Activated CD8-positive, alpha-beta T cell treated with anti-CD3 and anti-CD28 coated beads for 36 hours (primary cell): Measurements from ENCODE around the gene APPBP2. TPM values are rescaled to one million over a fixed set of nuclear protein-coding genes. Genes with fewer than 3 reads are reported as not detected.

Experiments used
- ATAC-seq: fragments of 200-7000 bp; cut with Tn5 transposase; one replicate; pipeline ENCODE4 v1.10.0; 2021; ENCODE audit warnings: mild to moderate bottlenecking, moderate library complexity
- CTCF ChIA-PET: fragments of 350-600 bp; sonication (Branson Sonifier 250); formaldehyde crosslinking; loops from one replicate; lab custom pipeline; 2021; ENCODE audit warnings: antibody characterized with exemption; lab: Charles Lee
- POLR2A ChIA-PET: fragments of 350-600 bp; sonication (Branson Sonifier 250); formaldehyde crosslinking; loops from one replicate; lab custom pipeline; 2021; ENCODE audit warnings: antibody characterized with exemption; lab: Charles Lee
- DNase-seq: peaks from one replicate; pipeline ENCODE4 v3.0.0-alpha.2; 2020
- H3K27ac Mint-ChIP-seq: one replicate; pipeline ENCODE4 v1.8.0; 2021; ENCODE audit warnings: mild to moderate bottlenecking, mixed read lengths
- H3K27me3 Mint-ChIP-seq: one replicate; pipeline ENCODE4 v1.8.0; 2021; ENCODE audit warnings: mixed read lengths
- H3K36me3 Mint-ChIP-seq: one replicate; pipeline ENCODE4 v1.8.0; 2021; ENCODE audit warnings: low read depth, mixed read lengths
- H3K4me1 Mint-ChIP-seq: one replicate; pipeline ENCODE4 v1.8.0; 2021; ENCODE audit warnings: low read depth, mixed read lengths
- H3K4me3 Mint-ChIP-seq: one replicate; pipeline ENCODE4 v1.8.0; 2021; ENCODE audit warnings: mild to moderate bottlenecking, moderate library complexity, mixed read lengths
- H3K9me3 Mint-ChIP-seq: one replicate; pipeline ENCODE4 v1.8.0; 2021; ENCODE audit warnings: mixed read lengths
- intact Hi-C: fragments of 100-400 bp; cut with micrococcal nuclease; formaldehyde crosslinking; loops from one replicate; pipeline ENCODE4 v1.10.0; 2022
- total RNA-seq, 2 experiments: library from RNA; stranded (reverse); gene quantifications; one replicate each; pipeline ENCODE4 v1.2.3, GENCODE V29; 2021
- TF ChIP-seq, protein P1 (sequence below): fragments of 200-600 bp; IDR thresholded peaks from one replicate; pipeline ENCODE4 v1.8.0; 2022; ENCODE audit warnings: antibody characterized with exemption, mild to moderate bottlenecking

APPBP2 gene
- total RNA-seq, 2 experiments from 2014 or later = 22.5 to 22.8 TPM

DNA sequence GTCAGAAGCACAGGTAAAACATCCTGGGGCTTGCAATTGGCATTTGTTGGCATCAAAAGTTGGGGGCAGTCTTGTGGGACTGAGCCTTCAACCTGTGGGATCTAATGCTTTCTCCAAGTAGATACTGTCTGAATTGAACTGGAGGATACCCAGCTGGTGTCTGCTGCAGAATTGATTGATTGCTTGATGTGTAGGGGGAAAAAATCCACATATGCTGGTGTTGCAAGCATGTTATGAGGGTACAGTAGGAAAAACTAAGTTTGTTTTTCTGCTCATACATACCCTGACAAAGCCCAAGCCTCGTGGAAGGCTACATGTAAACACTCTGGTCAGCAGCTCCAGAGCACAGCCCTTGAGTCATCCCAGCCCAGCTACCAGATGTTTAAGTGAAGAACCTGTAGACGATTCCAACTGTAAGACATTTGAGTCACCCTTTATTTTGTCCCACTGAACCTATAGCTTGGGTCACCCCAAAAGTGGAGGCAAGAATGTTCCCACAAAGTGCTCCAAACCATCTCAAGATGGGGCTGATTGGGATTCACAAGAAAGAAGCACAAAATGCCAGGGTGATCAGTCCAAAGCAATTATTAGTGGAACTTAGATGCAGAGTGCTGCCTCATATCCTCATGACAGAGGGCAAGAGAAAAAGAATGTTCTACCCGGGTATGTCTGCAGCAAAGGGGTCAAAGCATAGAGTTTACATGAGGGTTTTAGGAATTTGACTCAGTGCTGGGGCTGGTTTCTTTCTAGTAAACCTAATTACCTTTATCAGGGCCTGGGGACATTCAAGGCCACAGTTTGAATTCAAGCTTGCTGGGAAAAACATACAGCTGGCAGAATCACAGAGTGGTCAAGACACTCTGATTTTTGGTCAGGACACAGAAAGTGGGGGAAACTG is 9.6 kb upstream of the APPBP2 start:
- Mint-ChIP-seq H3K27ac (no peak overlapping the region), H3K9me3 (no peaks in the 10 kb centered on the region), H3K36me3 (no peaks in the 10 kb centered on the region), H3K27me3 (no peaks in the 10 kb centered on the region), H3K4me1 (no peaks in the 10 kb centered on the region), H3K4me3 (no peak overlapping the region)
- POLR2A ChIA-PET = interaction anchor here (0.9 to 1.2 kb wide), 2 partner anchors 12 to 86 kb away, joined by 3 read pairs; no protein-coding TSS in a partner anchor
- ATAC-seq (no peak), DNase-seq (no peak)
- intact Hi-C loops = no loop called here
- TF ChIP-seq, protein P1, sequence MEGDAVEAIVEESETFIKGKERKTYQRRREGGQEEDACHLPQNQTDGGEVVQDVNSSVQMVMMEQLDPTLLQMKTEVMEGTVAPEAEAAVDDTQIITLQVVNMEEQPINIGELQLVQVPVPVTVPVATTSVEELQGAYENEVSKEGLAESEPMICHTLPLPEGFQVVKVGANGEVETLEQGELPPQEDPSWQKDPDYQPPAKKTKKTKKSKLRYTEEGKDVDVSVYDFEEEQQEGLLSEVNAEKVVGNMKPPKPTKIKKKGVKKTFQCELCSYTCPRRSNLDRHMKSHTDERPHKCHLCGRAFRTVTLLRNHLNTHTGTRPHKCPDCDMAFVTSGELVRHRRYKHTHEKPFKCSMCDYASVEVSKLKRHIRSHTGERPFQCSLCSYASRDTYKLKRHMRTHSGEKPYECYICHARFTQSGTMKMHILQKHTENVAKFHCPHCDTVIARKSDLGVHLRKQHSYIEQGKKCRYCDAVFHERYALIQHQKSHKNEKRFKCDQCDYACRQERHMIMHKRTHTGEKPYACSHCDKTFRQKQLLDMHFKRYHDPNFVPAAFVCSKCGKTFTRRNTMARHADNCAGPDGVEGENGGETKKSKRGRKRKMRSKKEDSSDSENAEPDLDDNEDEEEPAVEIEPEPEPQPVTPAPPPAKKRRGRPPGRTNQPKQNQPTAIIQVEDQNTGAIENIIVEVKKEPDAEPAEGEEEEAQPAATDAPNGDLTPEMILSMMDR = no peak
- CTCF ChIA-PET = interaction anchor here (1.3 kb wide), 1 partner anchor 34 kb away, joined by 3 read pairs; no protein-coding TSS in a partner anchor

DNA sequence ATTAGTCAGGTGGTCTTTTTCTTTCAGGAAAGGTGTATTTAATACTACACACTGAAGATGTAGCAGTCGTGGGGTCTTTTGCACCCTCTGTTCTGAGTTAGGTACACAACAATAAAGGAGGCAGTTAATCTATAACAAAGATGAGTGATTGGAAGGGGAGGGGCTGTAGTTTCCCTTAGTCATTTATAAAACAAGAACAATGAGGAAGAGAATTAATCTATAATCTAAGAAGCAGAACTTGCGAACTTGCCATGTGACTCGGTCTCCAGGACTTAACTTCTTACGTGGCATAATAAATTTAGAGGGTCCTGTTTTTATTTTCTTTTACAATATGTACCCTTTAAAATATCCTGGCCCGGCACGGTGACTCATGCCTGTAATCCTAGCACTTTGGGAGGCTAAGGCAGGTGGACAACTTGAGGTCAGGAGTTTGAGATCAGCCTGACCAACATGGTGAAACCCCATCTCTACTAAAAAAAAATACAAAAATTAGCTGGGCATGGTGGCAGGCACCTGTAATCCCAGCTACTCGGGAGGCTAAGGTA is 8.6 kb upstream of the APPBP2 start:
- ATAC-seq (no peak), DNase-seq (no peak)
- Mint-ChIP-seq H3K9me3 (no peaks in the 10 kb centered on the region), H3K4me1 (no peaks in the 10 kb centered on the region), H3K4me3 (no peak overlapping the region), H3K36me3 (no peaks in the 10 kb centered on the region), H3K27me3 (no peaks in the 10 kb centered on the region), H3K27ac (no peak overlapping the region)
- ChIA-PET POLR2A (interaction anchor here (1.2 kb wide), 1 partner anchor 85 kb away, joined by 3 read pairs; no protein-coding TSS in a partner anchor), CTCF (no interaction called here)
- intact Hi-C loops = no loop called here
- TF ChIP-seq, protein P1 = no peak

DNA sequence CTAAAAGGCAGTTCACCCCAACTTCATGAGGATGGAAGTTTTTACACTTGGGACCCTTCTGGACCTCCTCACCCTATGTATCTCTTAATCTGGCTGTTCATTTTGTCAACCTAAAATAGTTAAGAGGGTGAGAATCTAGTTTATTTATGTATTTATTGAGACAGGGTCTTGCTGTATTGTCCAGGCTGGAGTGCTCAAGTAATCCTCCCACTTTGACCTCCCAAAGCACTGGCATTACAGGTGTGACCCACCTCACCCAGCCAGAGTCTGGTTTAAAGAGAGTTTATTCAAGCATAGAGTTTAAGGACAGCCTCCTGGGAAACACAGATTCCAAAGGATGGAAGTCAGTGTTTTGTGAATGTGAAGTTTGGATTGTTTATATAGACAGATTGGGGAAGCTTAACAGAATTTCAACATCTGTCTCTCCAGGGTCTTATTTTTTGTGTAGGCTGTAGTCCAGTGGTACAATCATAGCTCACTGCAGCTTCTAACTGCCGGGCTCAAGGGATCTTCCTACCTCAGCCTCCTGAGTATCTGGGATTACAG is 8.0 kb upstream of the APPBP2 start:
- no peak for DNase-seq
- CTCF ChIA-PET = no interaction called here
- Mint-ChIP-seq H3K27ac (no peak overlapping the region), H3K9me3 (no peaks in the 10 kb centered on the region), H3K4me3 (no peak overlapping the region), H3K4me1 (no peaks in the 10 kb centered on the region), H3K36me3 (no peaks in the 10 kb centered on the region), H3K27me3 (no peaks in the 10 kb centered on the region)
- POLR2A ChIA-PET = no interaction called here
- ATAC-seq = no peak
- TF ChIP-seq, protein P1 = no peak
- intact Hi-C loops = no loop called here

DNA sequence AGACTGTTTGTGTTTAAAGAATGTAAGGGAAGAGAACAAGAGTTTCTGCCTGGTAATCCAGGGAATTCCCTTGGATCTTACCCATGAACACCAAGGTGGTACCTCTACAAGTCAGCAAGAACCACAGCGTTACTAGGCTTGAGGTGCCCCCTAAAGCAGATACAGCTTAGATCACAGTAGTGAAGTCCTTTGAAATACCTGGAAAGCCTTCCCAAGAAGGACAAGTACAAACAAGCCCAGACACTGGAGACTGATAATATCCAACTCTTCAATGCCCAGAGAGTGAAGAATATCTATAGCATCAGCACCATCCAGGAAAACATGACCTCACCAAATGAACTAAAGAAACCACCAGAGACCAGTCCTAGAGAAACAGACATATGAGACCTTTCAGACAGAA is 3.8 kb upstream of the APPBP2 start:
- intact Hi-C loops = no loop called here
- ATAC-seq (no peak), DNase-seq (no peak)
- Mint-ChIP-seq H3K27me3 (no peaks in the 10 kb centered on the region), H3K4me1 (peaks cover 4% of the 10 kb centered on the region), H3K4me3 (no peak overlapping the region), H3K36me3 (peaks cover 2% of the 10 kb centered on the region), H3K9me3 (no peaks in the 10 kb centered on the region), H3K27ac (no peak overlapping the region)
- TF ChIP-seq, protein P1 = no peak
- CTCF ChIA-PET = no interaction called here
- POLR2A ChIA-PET = no interaction called here

DNA sequence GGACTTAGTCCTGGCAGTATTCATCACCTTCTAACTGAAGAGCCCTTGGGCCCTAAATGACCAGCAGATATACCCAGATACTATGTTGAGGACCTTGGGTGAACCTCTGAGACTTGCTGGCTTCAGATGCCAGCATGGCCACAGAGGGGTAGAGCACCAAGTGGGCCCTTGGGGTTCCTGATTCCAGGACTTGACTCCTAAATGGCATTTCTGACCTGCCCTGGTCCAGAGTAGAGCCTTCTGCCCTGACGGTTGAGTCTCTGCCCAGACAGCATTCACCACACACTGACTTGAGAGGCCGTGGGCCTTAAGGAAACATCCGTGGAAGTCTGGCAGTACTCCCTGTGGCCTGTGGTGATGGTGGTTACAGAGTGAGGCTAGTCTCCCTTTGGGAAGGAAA is 2.8 kb upstream of the APPBP2 start:
- Mint-ChIP-seq H3K36me3 (peaks cover 5% of the 10 kb centered on the region), H3K4me3 (no peak overlapping the region), H3K9me3 (no peaks in the 10 kb centered on the region), H3K27ac (no peak overlapping the region), H3K27me3 (no peaks in the 10 kb centered on the region), H3K4me1 (peaks cover 14% of the 10 kb centered on the region)
- TF ChIP-seq, protein P1 = no peak
- POLR2A ChIA-PET = no interaction called here
- no peak for ATAC-seq
- DNase-seq = no peak
- CTCF ChIA-PET = no interaction called here
- intact Hi-C loops = no loop called here
